Anterior cingulate cortex (tissue), 58 donors: ENCODE data around the gene AQP9.
A peak's percentile ranks its signal among the peaks of the same experiment; 100 is the strongest.

ENCODE experiments used
- DNase-seq, 58 donors: peaks; one replicate each; lab custom pipeline; 2025; lab: John Stamatoyannopoulos, UW

Gene AQP9

GRCh38 chr15:58139276-58139988 lies 1.3 kb downstream of the AQP9 start:
- DNase-seq = no peak

GRCh38 chr15:58139989-58140522 lies 1.9 kb downstream of the AQP9 start:
- DNase-seq = no peak

DNA sequence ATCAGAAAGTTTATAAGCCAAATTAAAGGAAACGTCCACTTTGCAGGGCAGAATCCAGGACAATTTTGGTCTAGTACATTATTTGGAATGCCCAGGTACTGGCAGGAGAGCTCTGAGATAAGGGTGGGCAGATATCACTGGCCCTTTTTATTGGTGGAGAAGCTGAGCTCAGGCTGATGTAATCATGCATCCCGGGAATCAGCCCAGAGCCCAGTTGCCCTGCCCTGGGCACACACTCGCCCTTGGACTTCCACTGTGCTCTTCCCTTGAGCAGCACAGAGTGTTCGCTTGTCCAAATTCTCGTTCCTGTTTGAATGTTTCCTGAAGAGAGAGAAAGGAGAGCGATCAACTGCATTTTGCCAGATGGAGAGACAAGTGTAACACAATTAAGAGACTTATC lies 3.7 kb downstream of the AQP9 start:
- DNase-seq = no peak

- DNase-seq = no peak
Measured at GRCh38 chr15:58142827-58143461, 4.8 kb downstream of the AQP9 start.

- no peak for DNase-seq
Measured at GRCh38 chr15:58145606-58146005, 7.4 kb downstream of the AQP9 start.

GRCh38 chr15:58146211-58146610 lies 8.0 kb downstream of the AQP9 start:
- DNase-seq = no peak

GRCh38 chr15:58146749-58147148 lies 8.6 kb downstream of the AQP9 start:
- DNase-seq = peak in 2 of 58 donors; percentile 4 to 10

DNA sequence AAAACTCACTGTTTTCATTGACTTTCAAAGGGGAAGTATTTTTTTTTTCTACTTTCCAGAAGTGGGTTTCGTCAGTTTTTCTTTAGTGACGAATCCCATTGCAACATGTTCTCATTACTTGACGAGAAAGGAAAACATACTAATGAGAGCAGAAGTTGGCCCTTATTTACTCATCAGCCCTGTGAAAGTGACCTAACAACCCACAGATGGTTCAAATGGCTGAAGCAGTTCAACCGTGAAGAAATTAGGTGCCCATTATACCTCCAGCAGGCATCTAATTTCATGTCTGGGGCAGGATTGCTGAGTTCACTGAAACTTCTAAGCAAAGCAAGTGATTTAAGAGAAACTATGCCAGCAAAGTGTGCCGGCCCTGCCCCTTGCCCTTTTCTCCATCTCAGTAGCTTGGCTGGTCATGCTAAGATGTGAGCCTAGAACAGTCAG lies 9.0 kb downstream of the AQP9 start:
- DNase-seq = no peak

GRCh38 chr15:58148120-58148519 lies 9.9 kb downstream of the AQP9 start:
- DNase-seq = no peak

DNA sequence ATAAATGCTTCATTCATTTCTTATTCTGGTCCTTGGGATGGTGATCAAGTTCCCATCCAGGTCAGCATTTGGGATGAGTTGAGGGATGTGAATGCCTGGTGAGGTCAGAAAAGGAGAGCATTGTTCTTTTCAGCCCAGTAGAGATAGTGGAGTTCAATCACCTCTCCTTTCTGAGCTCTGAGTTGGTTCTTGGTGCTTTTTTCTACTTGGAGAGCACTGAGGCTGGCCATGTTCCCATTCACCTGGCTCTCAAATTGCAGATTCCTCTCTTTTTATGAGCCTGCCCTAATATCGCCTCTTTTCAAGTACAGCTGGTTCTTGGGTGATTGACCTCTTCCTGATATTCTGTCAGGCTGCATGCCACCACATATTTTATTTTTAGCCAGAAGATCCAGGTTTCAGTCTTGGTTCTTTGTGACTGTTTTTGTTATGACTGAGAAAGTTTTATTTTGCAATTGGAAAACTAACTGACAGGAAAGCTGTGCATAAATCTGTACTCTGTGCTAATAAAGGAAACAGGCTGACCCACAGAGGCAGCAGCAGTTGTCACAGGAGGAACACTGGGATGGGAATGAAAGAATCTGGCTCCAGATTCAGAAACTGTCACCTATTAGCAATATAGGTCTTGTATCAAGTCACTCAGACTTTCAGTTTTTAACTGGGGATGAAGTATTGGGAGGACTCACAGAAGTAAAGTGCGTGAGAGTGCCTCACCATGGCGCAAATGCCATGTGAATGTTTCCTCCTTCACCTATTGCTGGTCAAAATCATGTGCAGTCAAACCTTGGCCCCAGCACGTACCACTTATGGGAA lies 10.7 kb downstream of the AQP9 start:
- DNase-seq = no peak

DNA sequence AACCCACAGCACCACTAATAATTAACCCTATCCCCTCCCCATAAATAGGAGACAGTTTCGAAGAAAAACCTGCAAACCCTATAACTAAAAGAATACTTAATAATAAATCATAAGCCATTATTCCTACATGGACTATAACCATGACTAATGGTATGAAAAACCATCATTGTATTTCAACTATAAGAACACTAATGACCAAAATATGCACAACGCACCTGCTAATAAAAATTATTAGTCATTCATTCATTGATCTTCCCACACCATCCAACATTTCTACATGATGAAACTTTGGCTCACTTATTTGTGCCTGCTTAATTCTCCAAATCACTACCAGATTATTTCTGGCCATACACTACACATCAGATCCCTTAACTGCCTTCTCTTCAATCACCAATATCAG lies 16.6 kb downstream of the AQP9 start:
- no peak for DNase-seq

- no peak for DNase-seq
Measured at GRCh38 chr15:58159827-58160386, 21.7 kb downstream of the AQP9 start.

DNA sequence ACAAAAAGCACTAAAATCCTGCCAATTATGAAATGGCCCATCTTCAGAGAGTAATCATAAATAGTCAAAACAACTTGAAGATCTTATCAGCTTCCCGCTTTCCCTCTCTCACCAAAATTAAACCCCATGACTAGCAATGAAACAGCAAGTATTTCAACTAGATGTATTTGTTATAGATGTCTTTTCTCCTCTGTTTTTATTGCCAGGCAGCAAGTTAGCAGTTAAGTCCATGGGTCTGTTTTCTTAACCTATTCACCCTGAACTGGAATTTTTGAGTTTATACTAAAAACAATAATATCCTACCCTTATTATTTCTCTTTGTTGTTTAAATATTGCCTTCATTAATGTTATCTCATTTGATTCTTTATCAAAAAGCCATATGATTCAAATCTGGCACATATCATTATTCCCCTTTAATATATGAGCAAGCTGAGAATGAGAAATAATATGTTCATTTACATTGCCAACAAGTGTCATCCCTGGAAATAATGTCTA lies 23.3 kb downstream of the AQP9 start:
- DNase-seq = no peak

DNA sequence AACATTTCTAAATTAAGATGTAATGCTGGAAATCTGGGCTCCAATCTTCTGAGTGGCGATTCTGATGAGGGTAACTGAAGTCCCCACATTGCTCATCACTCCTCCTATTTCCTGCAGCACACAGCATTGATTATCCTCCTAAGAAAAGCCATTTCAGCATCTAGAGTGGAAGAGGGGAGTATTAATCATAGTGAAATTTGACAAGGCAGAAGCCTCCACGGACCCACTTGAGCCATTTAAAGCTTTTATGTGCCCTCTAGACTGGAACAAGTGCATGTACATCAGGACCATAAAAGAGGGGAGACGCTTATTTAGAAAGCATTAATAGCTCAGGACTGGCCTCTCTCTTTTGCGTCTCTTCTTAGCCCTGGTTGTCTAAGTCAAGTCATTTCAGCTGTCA lies 25.8 kb downstream of the AQP9 start:
- DNase-seq = no peak

- no peak for DNase-seq
Measured at GRCh38 chr15:58164926-58165325, 26.7 kb downstream of the AQP9 start.

- peak in 17 of 58 donors; percentile 1 to 27 (median 13) for DNase-seq
Measured at GRCh38 chr15:58165661-58166060, 27.5 kb downstream of the AQP9 start.

- no peak for DNase-seq
Measured at GRCh38 chr15:58167095-58167691, 29.0 kb downstream of the AQP9 start.

- no peak for DNase-seq
Measured at GRCh38 chr15:58169934-58170333, 31.8 kb downstream of the AQP9 start.

DNA sequence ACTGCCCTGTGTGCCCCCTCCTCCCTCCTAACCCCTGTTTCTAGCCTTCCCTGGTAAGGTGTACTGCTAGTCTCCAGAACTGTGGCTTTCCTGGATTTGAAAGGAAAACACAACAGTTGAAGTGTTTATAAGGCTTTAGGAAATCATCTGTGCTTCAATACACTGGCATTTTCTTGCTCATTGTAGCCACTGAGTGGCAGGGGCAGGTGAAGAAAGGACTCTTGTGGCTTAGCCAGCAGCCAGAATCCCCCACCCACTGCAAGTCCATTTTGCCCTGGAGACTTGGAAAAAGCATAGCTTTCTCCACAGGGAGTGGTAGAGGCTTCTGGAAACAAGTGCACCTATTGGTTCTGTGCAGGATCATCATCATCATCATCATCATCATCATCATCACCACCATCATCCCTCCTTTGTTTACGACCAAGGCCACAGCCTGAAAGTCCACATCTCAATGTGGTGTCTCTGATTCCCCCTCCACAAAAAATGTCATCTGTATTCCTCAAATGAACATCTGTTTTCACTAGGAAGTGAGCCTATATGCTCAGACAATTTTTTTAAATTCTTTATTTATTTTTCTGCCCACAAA lies 33.4 kb downstream of the AQP9 start:
- no peak for DNase-seq

DNA sequence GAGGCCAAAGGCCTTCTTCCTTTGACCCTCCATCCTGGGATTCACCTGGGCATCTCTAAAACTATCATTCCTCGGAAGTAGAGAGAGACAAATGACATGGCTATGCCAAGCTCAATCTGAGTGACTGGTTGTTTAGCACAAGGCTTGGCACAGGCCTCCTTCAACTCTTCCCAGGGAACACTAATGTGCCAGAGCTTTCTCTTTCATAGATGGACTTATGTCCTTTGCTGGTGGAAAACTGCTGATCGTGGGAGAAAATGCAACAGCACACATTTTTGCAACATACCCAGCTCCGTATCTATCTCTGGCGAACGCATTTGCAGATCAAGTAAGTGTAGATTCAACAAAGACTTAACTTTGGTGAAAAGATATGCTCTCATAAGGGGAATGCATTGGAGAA lies 36.5 kb downstream of the AQP9 start:
- DNase-seq = no peak
